Measurements from ENCODE around the gene DIP2C. TPM values are rescaled to one million over a fixed set of nuclear protein-coding genes. Genes with fewer than 3 reads are reported as not detected.

The DIP2C gene
- total RNA-seq, 2 donors from 2014 or later = 21.1 to 23.8 TPM

DNA sequence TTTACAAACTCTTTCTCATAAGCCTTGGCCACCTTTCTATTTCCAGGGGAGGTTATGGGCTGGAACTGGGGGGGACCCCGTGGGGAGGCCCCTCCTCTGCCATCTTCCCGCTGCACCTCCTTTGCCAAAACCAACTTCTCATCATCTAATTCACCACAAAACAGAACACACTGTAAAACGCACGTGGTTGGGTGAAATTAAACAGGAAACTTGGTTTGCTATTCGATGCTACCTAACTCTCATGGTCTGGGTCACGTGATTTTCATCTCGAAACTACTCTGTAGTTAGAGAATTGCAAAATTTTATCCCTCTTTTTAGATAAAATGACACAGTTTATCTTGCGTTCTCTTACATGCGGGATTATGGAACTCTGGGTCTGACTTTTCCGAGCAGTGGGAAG lies 312.2 kb downstream of the DIP2C start:
- DNase-seq (ENCODE audit: low spot score) = no peak
- Histone ChIP-seq H3K27ac (no peak overlapping the region), H3K9me3 (no peaks in the 10 kb centered on the region), H3K4me1 (peaks cover 0 to 14% of the 10 kb centered on the region in 2 donors), H3K36me3 (peaks cover 23% of the 10 kb centered on the region), H3K4me3 (no peak overlapping the region), H3K27me3 (no peaks in the 10 kb centered on the region)
- TF ChIP-seq, protein P1, sequence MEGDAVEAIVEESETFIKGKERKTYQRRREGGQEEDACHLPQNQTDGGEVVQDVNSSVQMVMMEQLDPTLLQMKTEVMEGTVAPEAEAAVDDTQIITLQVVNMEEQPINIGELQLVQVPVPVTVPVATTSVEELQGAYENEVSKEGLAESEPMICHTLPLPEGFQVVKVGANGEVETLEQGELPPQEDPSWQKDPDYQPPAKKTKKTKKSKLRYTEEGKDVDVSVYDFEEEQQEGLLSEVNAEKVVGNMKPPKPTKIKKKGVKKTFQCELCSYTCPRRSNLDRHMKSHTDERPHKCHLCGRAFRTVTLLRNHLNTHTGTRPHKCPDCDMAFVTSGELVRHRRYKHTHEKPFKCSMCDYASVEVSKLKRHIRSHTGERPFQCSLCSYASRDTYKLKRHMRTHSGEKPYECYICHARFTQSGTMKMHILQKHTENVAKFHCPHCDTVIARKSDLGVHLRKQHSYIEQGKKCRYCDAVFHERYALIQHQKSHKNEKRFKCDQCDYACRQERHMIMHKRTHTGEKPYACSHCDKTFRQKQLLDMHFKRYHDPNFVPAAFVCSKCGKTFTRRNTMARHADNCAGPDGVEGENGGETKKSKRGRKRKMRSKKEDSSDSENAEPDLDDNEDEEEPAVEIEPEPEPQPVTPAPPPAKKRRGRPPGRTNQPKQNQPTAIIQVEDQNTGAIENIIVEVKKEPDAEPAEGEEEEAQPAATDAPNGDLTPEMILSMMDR (IDR thresholded peaks at IDR 0.05) = no peak

DNA sequence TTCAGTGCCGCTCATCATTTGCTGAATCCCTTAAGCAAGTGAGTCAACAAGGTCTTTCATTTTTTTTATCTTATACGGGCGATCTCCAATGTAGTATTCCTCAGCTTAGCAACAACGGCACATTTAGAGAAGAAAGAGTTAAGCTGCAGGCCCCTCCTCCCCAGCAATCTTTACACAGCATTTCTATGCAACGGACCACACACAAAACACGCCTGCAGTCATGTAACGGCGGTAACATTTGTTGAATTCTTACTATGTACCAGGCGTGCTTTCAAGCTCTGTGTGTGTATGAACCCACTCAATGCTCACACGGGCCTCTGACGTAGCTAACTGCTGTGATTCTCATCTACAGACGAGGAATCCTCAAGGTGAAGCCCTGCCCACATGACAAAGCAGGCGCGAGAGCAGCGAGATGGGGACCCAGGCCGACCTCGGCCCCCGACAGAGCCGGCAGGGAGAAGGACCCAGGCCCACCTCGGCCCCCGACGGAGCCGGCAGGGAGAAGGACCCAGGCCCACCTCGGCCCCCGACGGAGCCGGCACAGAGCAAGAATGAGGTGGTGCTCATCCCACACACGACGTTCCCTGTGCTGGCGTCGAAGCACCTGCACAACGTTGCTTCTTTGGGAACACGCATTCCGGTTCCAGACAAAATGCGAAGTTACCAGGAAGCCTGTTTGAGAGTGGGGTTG lies 313.5 kb downstream of the DIP2C start:
- TF ChIP-seq, protein P1 (IDR thresholded peaks at IDR 0.05) = no peak
- Histone ChIP-seq H3K4me1 (peaks cover 0 to 14% of the 10 kb centered on the region in 2 donors), H3K4me3 (no peak overlapping the region), H3K36me3 (peaks cover 11% of the 10 kb centered on the region), H3K27ac (no peak overlapping the region), H3K27me3 (no peaks in the 10 kb centered on the region), H3K9me3 (no peaks in the 10 kb centered on the region)
- DNase-seq (ENCODE audit: low spot score) = no peak

DNA sequence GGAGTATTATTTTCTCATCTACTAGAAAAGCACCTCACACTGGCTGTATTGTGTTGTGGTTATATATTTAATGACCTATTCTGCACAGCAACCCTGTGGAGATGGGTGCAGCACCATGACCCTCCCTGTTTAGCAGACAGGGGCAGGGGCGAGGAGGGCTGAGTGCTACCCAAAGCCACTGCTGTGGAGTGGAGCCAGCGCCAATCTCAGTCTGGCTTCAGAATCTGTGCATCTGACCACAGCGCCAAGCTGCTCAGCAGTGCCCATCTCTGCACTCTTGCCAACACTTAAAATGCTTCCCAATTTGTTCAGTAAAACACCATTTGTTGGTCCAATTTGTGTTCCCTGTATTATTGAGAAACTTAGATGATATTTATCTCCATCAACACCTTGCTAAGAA lies 315.1 kb downstream of the DIP2C start:
- H3K4me1 ChIP-seq = peaks cover 0 to 19% of the 10 kb centered on the region in 2 donors
- no peak overlapping the region for H3K27ac ChIP-seq
- no peaks in the 10 kb centered on the region for H3K9me3 ChIP-seq
- TF ChIP-seq, protein P1 (IDR thresholded peaks at IDR 0.05) = no peak
- H3K36me3 ChIP-seq = peaks cover 3% of the 10 kb centered on the region
- no peak for DNase-seq (ENCODE audit: low spot score)
- no peak overlapping the region for H3K4me3 ChIP-seq
- no peaks in the 10 kb centered on the region for H3K27me3 ChIP-seq

DNA sequence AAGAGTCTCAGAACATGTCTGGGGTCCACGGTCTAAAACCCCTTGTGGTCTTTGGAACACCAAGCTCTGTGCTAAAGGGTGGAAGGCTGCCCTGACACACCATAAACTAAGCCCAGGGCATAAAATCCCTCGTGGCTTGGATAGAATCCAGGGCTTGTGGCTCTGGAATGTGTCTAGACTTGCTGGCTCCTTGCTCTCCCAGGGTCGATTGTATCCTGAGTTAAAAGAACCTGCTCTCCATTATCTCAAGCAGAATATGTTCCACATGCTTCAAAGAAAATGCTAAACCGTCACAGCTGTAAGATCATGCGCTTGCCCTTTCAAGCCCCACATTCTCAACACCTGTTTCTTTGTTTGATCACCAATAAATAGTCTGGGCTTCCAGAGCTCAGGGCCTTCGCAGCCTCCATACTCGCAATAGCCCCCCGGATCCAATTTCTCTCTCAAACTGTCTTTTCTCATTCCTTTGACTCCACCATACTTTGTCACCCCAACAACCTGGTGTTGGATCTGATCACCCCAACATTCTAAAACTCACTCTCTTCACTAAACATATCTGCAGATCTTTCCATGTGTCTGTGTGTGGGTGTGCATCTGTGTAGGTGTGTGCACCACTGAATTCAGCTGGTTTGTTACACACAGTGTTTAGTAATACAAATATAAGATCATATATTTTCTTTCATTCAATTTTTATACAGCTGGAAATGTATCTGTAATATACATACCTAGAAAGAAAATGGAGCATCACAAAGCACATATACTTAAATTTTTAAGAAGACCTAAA lies 315.8 kb downstream of the DIP2C start:
- TF ChIP-seq, protein P1 (IDR thresholded peaks at IDR 0.05) = no peak
- no peaks in the 10 kb centered on the region for H3K9me3 ChIP-seq

DNA sequence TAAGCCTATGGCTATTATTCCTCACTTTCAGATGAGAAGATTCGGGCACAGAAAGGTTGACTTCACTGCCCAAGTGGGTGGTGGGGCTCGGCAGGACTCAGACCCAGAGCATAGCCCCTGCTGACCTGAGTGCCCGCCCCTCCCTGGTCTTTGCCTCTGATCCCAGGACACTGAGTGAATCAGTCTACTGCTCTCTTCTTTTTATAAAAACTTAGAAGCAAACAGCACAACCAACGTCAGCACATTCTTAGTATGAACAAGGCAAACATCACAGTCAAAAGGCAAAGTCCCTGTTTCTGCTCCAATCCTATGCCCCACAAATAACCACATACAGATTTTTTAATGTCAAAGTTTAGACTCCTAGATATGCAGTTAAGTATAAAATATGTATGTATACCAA lies 316.5 kb downstream of the DIP2C start:
- H3K27me3 ChIP-seq = no peaks in the 10 kb centered on the region
- H3K4me1 ChIP-seq = peaks cover 0 to 19% of the 10 kb centered on the region in 2 donors
- H3K36me3 ChIP-seq = peaks cover 13% of the 10 kb centered on the region
- no peak overlapping the region for H3K4me3 ChIP-seq
- no peak overlapping the region for H3K27ac ChIP-seq
- TF ChIP-seq, protein P1 (IDR thresholded peaks at IDR 0.05) = no peak
- no peaks in the 10 kb centered on the region for H3K9me3 ChIP-seq
- no peak for DNase-seq (ENCODE audit: low spot score)

More for the DNA sequence above, 315.8 kb downstream of the DIP2C start:
- peaks cover 7% of the 10 kb centered on the region for H3K36me3 ChIP-seq
- no peaks in the 10 kb centered on the region for H3K27me3 ChIP-seq
- H3K4me1 ChIP-seq = peaks cover 0 to 19% of the 10 kb centered on the region in 2 donors
- DNase-seq (ENCODE audit: low spot score) = no peak
- no peak overlapping the region for H3K4me3 ChIP-seq
- H3K27ac ChIP-seq = no peak overlapping the region
